HG03139 (cell line): ENCODE results near the gene DEPP1.
A peak's percentile ranks its signal among the peaks of the same experiment; 100 is the strongest.
"Not testable (repeated sequence)": the region's sequence is repeated elsewhere in the genome, so short reads cannot be mapped to it uniquely, and the experiment has no call there.

ENCODE experiments used
- ATAC-seq: cut with Tn5 transposase; IDR thresholded peaks from one replicate; pipeline ENCODE4 v1.9.1; 2021; ENCODE audit not compliant: unreplicated experiment

Gene DEPP1, protein sequence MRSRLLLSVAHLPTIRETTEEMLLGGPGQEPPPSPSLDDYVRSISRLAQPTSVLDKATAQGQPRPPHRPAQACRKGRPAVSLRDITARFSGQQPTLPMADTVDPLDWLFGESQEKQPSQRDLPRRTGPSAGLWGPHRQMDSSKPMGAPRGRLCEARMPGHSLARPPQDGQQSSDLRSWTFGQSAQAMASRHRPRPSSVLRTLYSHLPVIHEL

DNA sequence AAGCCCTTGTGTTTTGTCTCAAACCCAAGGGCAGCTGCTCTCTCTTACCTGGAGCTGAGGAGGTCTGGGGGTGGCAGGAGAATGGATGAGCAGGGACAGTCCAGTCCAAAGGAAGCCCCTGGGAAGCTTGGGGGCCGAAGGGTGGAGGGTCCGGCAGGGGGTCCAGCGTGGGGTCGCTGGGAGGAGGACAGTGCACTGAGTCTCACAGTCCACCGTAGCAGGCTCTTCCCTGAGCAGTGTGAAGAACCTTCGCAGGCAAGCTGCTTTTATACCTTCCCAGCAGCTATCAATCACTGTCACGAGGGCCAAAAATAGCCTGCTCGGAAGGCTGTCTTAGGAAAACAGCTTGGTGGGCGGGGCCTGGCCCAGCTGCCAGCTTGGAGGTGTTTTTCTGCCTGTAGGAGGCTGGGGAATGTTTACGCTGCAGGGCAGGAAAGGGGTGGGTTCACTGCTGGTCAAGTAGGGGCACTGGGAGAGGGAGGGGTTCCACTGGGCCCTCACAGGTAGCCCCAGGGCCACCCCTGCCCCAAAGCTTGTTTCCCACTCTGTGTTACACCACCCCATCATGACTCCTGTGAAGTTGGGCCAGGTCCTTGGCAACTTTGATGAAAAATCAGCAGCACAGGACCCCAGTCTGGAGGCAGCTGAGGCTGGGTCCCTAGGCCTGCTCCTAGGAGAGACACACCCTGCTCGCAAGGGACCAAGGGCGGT is at the start of gene DEPP1:
TSS of gene DEPP1 (minus strand) at position 240 of the 711 bp plus-strand sequence. CDS start 779 bp downstream, outside the sequence.
- ATAC-seq: no peak

DNA sequence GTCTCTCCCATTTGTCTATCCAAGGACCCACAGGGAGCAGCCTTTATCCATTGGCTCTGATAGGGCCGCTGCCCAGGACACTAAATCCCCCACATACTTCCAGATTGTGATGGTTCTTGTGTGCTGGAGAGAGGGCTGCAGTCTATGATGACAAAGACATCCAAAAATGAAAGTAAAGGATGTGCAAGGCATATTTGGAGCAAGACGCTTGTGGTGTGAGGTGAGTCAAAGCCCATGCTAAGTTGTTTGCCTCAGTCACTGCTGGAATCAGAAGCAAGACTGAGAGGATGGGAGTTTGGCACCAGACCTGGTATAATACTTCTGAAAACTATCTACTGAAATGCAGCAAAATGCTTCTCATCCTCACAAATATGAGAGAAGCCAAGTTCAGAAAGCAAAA is 44.8 kb upstream of the DEPP1 start:
- no peak for ATAC-seq

DNA sequence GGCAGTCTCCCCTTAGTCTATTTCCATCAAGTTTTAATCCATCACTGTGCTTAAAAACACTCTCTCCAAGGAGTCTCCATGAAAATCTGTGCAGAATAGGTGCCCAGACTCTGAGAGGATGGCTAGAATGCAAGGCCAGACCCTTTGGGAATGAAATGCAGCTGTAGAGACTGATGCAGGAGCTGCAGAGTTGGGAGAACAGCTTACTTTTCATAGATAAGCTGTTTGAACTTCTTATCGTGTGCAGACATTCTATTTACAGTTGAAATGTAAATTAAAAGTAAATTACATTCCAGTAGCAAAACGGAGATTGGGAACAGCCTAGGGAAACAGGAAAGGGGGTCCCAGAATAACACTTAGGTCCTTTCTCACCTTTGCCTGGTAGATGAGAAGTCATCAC is 37.0 kb upstream of the DEPP1 start:
- no peak for ATAC-seq

DNA sequence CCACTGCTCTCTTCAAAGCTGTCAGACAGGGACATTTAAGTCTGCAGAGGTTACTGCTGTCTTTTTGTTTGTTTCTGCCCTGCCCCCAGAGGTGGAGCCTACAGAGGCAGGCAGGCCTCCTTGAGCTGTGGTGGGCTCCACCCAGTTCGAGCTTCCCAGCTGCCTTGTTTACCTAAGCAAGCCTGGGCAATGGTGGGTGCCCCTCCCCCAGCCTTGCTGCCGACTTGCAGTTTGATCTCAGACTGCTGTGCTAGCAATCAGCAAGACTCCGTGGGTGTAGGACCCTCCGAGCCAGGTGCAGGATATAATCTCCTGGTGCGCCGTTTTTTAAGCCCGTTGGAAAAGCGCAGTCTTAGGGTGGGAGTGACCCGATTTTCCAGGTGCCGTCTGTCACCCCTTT is 35.9 kb upstream of the DEPP1 start:
- not testable (repeated sequence) for ATAC-seq

DNA sequence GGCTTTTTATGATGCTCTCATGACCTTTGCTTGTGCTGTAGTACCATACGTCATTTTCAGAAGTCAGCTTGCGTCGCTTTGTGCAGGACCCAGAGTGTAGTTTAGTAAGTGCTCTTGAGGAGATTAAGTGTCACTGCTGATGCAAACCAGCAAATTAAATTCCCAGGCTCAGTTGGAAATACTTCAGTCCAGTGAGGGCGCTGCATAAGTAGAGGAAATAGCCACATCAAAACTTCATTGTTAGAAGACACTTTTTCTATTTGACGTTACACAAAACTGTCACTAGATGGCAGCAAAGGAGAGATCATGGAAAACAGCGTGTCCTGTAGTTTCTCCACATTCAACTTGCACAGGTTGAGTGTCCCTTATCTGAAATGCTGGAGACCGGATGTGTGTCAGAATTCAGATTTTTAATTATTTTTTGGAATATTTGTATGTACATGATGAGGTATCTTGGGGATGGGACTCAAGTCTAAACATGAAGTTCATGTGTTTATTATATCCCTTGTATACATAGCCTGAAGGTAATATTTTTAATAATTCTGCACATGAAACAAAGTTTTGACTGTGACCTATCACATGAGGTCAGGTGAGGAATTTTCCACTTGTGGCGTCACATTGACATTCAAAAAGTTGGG is 30.0 kb upstream of the DEPP1 start:
- ATAC-seq: peak; percentile 65

DNA sequence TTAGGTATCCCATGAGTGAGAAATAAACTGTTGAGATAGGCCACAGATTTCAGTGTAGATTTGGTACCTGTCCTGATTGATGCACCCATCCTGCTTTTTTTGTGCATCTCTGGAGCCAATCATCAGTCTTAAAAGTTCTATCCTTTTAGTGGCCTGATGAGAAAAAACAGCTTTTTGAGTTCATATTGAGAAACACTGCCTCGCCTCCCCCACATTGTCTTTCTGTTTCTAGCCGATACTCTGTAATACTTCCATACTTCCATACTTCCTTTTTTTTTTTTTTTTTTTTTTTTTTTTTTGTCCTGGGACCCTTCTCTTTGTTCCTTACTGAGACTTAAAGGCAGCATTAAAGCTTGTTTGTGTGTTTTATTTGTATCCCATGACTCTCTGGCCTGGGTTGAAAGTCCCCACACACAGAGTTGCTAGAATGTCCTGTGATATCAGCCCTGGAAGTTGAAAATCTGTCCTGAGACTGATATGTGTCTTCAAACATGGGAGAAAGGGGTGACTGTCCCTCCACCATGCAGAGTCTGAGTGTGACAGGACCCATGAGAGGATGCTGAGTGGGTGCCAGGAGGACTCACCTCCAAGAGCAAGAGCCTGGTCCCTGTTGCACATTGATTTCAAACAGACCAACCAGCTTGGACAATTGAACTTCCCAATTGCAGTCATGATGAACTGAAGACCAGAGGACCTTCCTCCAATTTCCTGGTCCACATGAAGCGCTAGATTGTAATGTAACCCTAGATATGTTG is 27.8 kb upstream of the DEPP1 start:
- no peak for ATAC-seq

DNA sequence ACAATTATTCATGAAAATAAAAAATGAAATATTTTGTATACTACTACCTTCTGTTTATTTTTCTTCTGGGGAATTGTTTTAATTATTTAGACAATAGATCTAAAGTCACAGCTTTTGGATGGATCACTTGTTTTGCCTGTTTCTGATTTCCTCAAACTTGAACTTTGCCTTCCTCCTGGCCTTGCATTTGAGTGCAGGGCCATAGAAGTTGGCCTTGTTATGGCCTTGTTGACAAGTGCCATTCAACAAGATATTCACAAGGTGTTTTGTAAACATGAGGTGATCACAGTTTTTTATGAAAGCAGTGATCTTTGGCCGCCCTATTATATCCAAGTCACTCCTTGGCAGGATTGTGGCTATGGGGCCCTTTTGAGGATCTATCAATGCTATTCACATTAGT is 26.7 kb upstream of the DEPP1 start:
- ATAC-seq: no peak

DNA sequence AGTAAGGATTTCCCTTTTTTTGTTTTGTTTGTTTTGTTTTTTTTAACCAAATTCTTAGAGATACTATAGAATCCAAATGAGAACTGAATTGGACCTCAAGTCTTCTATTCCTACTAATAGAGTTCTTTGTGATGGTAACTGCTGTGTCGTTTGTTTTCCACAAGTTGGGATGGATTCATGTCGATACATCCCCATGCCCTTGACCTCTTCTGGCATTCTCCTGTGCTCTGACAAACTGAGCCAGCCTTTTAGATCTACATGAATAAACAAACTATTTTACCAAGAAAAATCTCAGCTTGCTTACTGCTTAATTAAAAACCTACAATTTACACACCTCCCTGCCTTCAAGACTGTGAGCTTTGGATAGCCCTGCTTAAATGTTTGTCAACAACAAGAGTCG is 26.1 kb upstream of the DEPP1 start:
- ATAC-seq: no peak

DNA sequence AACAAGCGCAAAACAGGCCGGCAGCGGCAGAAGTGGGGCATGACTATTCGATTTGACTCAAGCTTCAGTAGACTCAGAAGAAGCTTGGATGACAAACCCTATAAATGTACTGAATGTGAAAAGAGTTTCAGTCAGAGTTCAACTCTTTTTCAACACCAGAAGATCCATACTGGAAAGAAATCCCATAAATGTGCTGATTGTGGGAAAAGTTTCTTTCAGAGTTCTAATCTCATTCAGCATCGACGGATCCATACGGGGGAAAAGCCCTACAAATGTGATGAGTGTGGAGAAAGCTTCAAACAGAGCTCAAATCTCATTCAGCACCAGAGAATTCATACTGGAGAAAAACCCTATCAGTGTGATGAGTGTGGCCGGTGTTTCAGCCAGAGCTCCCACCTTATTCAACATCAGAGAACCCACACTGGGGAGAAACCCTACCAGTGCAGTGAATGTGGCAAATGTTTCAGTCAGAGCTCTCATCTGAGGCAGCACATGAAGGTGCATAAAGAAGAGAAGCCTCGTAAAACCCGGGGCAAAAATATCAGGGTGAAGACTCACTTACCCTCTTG is 24.9 kb upstream of the DEPP1 start:
- ATAC-seq: no peak

DNA sequence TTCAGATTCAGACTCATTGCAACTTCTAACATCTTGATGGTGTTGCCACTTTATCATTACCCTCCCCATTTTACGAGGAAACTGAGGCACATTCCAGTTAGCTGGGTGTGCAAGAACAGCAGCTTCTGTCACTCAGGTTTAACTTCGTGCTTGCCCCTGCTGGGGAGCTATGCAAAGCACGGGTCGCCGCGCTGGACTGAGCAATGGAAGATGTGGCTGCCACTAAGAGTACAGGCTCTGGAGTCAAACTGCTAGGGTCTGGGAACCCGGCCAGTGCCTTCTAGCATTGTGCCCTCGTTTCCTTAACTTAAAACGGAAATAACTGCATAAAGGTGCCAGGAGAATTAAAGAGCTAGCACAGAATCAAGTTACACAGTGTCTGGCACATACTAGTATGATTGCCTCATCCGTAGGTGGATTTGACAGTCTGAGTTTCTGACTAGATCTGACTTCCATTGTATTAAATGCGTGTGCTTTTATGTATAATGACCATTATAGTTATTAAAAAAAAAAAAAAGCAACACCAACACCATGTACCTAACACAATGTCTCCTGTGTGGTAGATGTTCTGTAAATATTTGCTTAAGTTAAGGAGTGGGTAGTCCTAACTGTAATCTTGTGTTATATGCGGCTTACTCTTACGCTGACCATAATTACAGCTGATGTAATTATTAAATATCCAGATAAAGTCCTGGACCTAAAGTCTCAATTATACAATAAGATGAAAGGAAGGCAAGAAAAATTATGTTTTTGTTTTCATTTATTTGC is 23.0 kb upstream of the DEPP1 start:
- peak; percentile 73 for ATAC-seq

DNA sequence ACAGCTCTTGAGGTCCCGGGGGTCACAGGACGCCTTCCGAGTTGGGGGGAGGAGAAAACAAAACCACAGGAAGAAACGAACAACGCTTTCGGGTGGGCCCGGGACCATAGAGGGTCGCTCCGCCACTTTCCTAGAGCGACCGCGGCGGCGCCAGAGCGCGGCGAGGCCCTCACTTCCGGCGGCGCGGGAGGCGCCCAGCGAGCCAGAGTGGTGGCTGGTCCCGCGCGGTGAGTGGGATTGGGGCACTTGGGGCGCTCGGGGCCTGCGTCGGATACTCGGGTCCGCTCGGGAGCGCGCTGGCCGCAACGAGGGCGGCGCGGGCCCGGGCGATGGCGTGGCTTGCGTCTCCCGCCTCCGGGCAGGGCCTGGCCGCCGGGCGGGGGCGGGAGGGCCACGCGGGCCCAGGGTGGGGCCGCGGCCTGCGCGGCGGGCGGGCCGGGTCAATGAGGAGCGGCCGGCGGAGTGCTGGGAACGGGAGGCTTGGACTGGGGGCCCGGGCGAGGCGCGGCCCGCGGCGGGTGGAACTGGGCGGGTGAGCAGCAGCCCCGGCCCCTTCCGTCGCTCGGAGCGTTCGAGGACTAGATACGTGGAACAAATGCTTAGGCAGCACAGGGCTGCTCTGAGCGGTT is 22.3 kb upstream of the DEPP1 start, which contains the start of gene ZNF22:
TSS of gene ZNF22 (plus strand) at position 172 of the 629 bp plus-strand sequence. CDS start 2,446 bp downstream, outside the sequence.
- peak; percentile 67 for ATAC-seq

DNA sequence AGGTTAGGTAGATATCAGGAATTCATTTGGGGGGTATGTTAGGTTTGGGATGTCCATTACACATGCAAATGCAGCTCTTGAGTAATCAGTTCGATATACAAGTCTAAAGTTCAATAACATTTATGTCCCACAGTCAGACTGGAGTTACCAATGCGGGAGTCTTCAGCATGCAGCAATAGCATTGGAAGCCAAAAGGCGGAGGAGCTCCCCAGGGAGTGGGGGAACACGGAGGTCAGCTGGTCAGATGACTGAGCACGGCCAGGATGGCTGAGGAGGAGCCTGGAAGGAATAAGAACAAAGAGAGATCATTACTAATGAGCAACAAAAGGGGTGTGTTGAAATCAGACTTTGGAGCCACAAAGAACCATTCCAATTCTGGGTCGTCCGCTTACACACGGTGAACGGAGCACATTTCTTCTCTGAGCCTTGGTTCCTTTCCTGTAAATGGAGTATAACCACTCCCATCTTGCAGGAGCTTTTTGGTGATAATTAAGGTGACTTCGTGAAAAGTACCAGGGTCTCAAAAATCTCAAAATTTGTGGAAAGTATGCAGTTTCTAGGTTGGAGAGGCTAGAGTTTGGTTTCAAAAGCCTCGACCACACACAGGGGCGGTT is 21.6 kb upstream of the DEPP1 start:
- peak; percentile 2 for ATAC-seq

DNA sequence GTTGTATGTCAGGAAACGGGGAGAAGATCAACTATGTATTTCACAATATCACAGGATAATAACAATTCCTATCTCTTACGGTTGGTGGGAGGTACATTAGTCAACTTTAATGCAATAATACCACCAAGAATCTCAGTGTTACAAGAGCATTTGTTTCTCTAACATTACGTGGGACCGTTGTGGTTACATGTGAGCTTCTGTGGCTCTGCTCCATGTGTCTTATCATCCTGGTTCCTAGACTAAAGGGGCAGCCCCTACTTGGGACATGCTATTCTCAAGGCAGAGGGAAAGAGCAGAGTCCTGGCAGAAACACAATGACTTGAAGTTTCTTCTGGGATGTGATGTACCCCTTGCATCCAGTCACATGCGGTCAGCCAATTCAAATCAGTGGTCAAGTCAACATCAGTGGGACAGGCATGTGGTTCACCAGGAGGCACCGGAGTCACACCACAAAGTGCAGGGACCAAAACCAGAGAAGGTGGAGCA is 19.6 kb upstream of the DEPP1 start:
- ATAC-seq: no peak

DNA sequence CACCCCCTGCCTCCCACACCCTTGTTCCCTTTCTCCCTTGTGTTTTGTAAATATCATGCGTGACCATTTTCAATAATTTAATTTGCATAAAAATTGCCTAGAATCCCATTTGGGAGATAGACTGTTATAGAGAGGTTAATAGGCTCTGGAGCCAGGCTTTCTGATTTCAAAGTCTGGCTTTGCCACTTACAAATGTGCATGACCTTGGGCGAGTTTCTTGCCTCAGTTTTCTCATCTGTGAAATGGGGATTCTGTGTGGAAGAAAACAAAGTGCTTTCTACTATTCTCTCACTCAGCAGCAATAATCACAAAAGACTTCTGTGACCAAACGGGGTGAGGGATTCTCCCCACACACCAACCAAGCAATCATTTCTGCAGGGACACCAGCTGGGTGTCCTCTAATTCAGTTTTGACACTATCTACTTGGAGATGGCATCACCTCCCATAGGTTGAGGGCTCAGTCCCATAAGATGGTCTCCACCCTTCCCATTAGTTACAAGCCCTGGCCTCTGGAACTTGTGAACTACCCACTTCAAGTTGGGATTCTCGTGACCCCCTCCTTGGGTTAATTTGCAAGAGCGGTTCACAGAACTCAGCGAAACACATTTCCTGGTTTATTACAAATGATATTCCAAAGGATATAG is 18.6 kb upstream of the DEPP1 start:
- ATAC-seq: no peak

DNA sequence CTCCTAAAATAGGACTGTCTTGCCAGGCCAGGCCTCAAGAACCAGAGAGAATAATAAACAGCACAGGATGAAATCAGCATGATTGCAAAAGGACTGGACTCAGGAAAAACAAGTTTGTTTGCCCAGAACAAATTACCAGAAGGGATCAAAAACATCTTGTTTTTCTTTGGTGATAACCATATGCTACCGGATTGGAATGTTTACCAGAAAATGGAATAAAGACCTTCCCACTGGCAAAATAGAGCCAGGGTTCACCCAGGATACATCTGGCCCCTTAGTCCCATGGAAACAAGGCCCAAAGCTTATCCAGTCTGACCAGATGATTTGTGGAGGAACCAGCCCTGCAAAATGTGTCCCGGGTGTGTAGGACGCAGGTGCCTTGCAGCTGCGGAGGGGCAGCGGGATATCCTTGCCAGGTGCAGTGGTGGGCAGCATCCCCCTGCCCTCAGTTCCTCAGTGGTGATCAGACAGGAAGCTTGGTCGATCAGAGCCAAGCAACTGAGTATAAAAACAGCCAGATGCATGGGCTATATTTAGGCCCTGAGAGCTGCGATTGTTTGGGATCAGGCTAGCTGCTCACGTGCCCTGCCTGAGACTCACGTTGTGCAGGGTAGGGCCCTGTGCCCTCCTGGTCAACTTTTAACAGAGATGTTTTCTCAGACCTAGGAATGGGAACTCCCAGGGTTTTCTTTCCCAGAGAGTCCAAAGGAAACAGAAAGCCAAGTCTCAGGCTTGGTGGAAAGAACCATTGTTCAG is 17.5 kb upstream of the DEPP1 start:
- no peak for ATAC-seq

DNA sequence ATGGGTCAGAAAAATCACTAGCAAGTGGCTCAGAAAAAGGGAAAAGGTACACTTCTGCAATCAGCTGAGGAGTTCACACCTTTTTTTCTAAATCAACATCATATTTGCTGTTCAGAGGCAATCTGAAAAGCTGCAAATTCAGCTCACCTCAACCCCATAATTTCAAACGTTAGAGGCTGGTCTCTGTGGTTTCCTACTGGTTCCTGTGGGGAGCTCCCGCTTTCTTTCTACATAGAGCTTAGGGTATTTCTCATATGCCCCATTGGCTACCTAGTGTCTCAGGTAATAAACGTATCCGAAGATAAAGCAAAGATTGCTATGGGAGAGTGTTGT is 16.9 kb upstream of the DEPP1 start:
- no peak for ATAC-seq

DNA sequence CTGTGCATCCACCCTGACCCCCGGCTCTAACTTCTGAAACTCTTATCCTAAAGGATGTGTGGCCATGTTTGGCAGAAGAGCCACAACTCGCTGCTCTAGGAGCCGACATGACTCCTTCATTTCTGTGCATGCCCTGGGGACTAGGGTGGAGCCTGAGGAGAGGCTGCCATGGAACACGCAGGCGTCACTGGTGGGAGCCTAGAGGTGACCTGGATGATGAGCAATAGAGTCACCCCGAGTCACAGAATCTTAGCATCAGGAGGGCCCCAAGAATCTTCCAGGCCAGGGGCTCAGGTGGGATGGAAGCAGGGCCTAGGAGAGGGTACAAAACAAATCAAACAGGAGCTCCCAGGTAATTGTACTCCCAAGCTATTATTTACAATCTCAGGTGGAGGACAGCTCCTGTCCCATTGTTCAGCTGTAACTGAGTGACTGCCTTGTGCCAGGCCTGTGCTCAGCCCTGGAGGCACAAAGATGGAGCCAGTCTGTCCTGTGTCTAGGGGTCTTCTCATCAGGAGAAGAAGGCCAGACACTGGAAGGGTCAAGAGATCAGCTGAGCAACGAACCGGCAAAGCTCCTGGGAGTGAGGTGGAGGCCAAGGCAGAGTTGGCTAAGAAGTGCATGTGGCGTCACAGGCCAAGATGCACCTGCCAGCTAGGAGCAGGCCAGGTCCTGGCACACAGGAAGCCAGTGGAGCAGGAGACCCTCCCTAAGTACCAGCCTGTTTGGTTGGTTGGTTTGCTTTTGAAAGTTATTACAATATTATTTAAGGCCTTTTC is 16.3 kb upstream of the DEPP1 start:
- ATAC-seq: no peak
